Measurements from ENCODE around the gene CORO2B. TPM values are rescaled to one million over a fixed set of nuclear protein-coding genes. Genes with fewer than 3 reads are reported as not detected.

The CORO2B gene
- total RNA-seq, 1 experiment from 2014 or later, result 3.8 TPM

- no peak overlapping the region for H3K4me3 ChIP-seq (ENCODE audit: low read depth, low read length, poor library complexity, severe bottlenecking)
- TF ChIP-seq CTCF (conservative IDR thresholded peaks at IDR 0.05; ENCODE audit: low read depth, low read length), result no peak
- no peak for TF ChIP-seq EZH2 (IDR thresholded peaks at IDR 0.05; ENCODE audit: borderline replicate concordance, low read depth, low read length, poor library complexity, severe bottlenecking)
- H3K27ac ChIP-seq (ENCODE audit: low read depth, low read length, poor library complexity, severe bottlenecking), result no peak overlapping the region
- no peaks in the 10 kb centered on the region for H3K9me3 ChIP-seq (ENCODE audit: low read depth, low read length, poor library complexity, severe bottlenecking)
- no TSS peak for BruUV-seq (replicated peaks)
- intact Hi-C loops (cut with micrococcal nuclease; ENCODE audit: unreplicated experiment), result no loop called here
- no peaks in the 10 kb centered on the region for H3K36me3 ChIP-seq (ENCODE audit: insufficient read depth, low read length, poor library complexity, severe bottlenecking)
- H3K4me1 ChIP-seq (ENCODE audit: insufficient read depth, low read length, poor library complexity, severe bottlenecking), result peaks cover 26% of the 10 kb centered on the region
- ChIA-PET POLR2A (ENCODE audit: low non-redundant PET) (no interaction called here), CTCF (interaction anchor here (0.6 kb wide), 1 partner anchor 29 kb away, joined by 3 read pairs; no protein-coding TSS in a partner anchor)
- H3K27me3 ChIP-seq (replicated peaks; ENCODE audit: insufficient read depth, low read depth, low read length, poor library complexity), result no peaks in the 10 kb centered on the region
- no peak for DNase-seq (ENCODE audit: low spot score)
Measured at GRCh38 chr15:68589053-68589452, 10.3 kb downstream of the CORO2B start.

DNA sequence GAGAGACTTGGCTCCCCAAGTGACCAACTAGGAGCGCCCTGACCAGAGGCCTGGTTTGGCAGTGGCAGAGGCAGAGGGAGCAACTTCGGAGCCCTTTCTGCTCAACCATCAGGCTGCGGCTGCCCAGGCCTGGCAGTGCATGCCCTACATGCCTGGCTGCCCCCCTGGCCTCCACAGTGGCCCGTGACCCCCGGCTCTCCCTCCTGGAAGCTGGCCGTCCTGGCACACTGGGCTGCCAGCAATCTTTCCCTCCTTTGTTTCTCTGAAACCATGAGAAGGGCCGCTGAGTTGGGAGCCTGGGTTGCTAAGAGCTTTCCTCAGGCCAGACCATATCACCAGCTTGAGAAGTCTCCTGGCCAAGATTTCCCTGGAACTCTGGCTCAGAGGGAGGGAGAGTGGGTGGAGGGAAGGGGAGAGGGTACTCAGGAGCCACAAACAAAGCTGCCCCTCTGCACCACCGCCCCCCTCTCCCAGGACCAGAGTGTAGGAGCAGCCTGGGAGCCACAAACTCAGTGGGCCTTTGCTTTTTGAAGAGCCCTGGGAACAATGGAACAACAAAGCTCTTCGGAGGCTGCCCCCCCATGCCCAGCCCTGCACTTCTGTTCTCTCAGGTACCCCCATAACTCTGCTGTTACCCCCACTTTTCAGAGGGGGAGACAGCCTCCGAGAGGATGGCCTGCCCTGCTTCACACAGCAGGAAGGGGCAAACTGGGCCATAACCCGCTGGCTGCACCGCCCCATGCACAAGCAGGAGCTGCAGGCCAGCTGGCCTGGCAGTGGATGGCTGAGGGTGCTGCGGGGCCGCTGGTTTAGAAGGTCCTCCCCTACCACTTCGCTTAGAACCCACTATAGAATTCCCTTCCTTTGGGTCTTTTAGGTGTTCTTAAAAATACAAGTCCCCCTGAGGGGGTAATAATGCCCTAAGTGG is 11.3 kb downstream of the CORO2B start:
- Histone ChIP-seq H3K27ac (ENCODE audit: low read depth, low read length, poor library complexity, severe bottlenecking) (no peak overlapping the region), H3K9me3 (ENCODE audit: low read depth, low read length, poor library complexity, severe bottlenecking) (no peaks in the 10 kb centered on the region), H3K4me3 (ENCODE audit: low read depth, low read length, poor library complexity, severe bottlenecking) (no peak overlapping the region), H3K27me3 (replicated peaks; ENCODE audit: insufficient read depth, low read depth, low read length, poor library complexity) (no peaks in the 10 kb centered on the region), H3K36me3 (ENCODE audit: insufficient read depth, low read length, poor library complexity, severe bottlenecking) (no peaks in the 10 kb centered on the region), H3K4me1 (ENCODE audit: insufficient read depth, low read length, poor library complexity, severe bottlenecking) (peaks cover 26% of the 10 kb centered on the region)
- CTCF ChIA-PET, result no interaction called here
- no TSS peak for BruUV-seq (replicated peaks)
- DNase-seq (ENCODE audit: low spot score), result no peak
- no peak for TF ChIP-seq CTCF (conservative IDR thresholded peaks at IDR 0.05; ENCODE audit: low read depth, low read length)
- no peak for TF ChIP-seq EZH2 (IDR thresholded peaks at IDR 0.05; ENCODE audit: borderline replicate concordance, low read depth, low read length, poor library complexity, severe bottlenecking)
- POLR2A ChIA-PET (ENCODE audit: low non-redundant PET), result no interaction called here
- intact Hi-C loops (cut with micrococcal nuclease; ENCODE audit: unreplicated experiment), result no loop called here

- H3K4me1 ChIP-seq (ENCODE audit: insufficient read depth, low read length, poor library complexity, severe bottlenecking), result peaks cover 21% of the 10 kb centered on the region
- ChIA-PET CTCF (interaction anchor here (0.5 kb wide), 1 partner anchor 204 kb away, joined by 4 read pairs; no protein-coding TSS in a partner anchor), POLR2A (ENCODE audit: low non-redundant PET) (no interaction called here)
- H3K36me3 ChIP-seq (ENCODE audit: insufficient read depth, low read length, poor library complexity, severe bottlenecking), result no peaks in the 10 kb centered on the region
- no peak for DNase-seq (ENCODE audit: low spot score)
- H3K4me3 ChIP-seq (ENCODE audit: low read depth, low read length, poor library complexity, severe bottlenecking), result no peak overlapping the region
- H3K27me3 ChIP-seq (replicated peaks; ENCODE audit: insufficient read depth, low read depth, low read length, poor library complexity), result no peaks in the 10 kb centered on the region
- TF ChIP-seq CTCF (conservative IDR thresholded peaks at IDR 0.05; ENCODE audit: low read depth, low read length), result no peak
- no peak for TF ChIP-seq EZH2 (IDR thresholded peaks at IDR 0.05; ENCODE audit: borderline replicate concordance, low read depth, low read length, poor library complexity, severe bottlenecking)
- no peak overlapping the region for H3K27ac ChIP-seq (ENCODE audit: low read depth, low read length, poor library complexity, severe bottlenecking)
- H3K9me3 ChIP-seq (ENCODE audit: low read depth, low read length, poor library complexity, severe bottlenecking), result no peaks in the 10 kb centered on the region
- intact Hi-C loops (cut with micrococcal nuclease; ENCODE audit: unreplicated experiment), result no loop called here
- no TSS peak for BruUV-seq (replicated peaks)
Measured at GRCh38 chr15:68590721-68591389, 12.1 kb downstream of the CORO2B start.

Measured in A673 (cell line).